IPS-NIHi7 (cell line): Measurements from ENCODE around the gene UBXN11.
"Not testable (repeated sequence)": the region's sequence is repeated elsewhere in the genome, so short reads cannot be mapped to it uniquely, and the experiment has no call there.

Experiments
- DNase-seq: peaks from one replicate; pipeline ENCODE4 v3.0.0; 2012; ENCODE audit warnings: mixed read lengths; ENCODE audit errors: extremely low spot score

UBXN11 gene

GRCh38 chr1:26337206-26337535 lies 30.7 kb upstream of the UBXN11 start:
- no peak for DNase-seq

DNA sequence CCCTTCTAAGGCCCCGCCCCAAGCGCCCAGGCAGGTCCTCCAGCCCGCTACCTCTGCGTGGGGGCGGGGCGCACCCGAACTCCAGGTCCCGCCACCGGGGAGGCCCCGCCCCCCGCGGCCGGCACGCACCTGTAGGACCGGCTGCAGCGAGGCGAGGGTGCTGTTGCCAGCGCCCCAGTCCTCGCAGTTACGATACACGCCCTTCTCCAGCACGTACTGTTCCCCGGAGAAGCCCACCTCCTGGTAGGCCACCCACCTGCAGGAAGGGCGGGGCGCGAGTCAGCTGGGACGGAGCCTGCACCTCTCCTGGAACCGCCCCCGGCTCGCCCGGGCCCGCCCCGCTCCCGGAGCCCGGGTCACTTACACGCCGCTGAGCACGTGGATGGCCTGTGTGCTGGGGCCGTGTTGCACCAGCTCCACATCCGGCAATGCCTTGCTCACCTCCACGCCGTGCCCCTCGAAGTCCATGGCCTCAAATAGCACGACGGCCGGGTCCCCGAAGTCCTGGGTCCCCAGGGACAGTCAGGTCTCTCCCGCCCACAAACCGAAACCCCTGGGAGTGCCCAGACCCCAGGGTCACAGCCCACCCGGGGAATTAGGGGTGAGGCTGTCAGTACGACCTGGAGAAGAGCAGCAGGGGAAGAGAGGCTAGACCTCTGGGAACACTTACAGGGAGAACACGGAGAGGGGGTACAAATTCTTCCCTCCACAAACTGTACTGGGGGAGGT lies 30.2 kb upstream of the UBXN11 start:
- peak; percentile 97 for DNase-seq

DNA sequence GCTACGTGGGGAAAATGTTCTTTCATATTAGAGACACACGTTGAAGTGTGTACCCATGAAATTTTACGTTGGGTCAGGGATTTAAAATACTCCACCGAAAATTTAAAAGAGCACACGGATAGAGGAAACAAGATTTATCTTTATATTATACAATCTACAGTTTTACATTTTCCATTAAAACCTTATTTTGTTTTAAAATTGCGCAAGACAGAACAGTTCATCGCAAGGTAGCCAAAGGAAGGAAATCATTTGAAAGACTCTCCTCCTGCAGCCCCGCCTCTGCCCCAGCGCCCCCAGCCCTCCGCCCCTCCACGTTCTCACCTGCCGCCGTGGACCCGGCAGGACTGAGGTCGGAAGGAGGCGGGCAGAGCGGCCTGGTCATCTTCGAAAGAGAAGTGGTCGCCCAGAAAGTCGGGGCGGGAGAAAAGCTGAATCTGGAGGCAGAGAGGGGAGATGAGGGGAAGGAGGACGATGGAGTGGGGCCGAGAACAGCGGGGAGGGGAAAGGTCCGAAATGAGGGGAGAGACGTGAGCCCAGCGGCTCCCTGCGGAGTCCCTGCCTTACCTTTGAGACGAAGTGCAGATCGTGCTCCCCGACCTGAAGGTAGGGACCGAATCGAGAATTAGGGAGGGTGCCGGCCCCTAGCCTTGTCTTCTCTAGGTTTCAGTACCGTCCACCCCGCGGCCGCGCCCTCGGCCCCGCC lies 29.5 kb upstream of the UBXN11 start:
- DNase-seq, result peak; percentile 46

- DNase-seq, result not testable (repeated sequence)
These were observed 26.9 kb upstream of the UBXN11 start for GRCh38 chr1:26333312-26333711.

- no peak for DNase-seq
These were observed 23.8 kb upstream of the UBXN11 start for GRCh38 chr1:26330276-26330675.

DNA sequence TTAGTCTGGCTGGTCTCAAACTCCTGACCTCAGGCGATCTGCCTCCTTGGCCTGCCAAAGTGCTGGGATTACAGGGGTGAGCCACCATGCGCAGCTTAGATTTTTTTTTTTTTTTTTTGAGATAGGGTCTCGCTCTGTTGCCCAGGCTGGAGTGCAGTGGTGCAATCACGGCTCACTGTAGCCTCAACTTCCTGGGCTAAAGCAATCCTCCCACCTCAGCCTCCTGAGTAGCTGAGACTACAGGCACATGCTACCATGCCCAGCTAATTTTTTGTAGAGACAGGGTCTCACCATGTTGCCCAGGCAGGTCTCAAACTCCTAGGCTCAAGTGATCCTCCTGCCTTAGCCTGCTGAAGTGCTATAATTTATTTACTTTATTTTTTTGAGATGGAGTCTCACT lies 22.9 kb upstream of the UBXN11 start:
- not testable (repeated sequence) for DNase-seq

GRCh38 chr1:26328597-26328996 lies 22.2 kb upstream of the UBXN11 start:
- DNase-seq, result no peak

GRCh38 chr1:26327956-26328362 lies 21.5 kb upstream of the UBXN11 start:
- no peak for DNase-seq

GRCh38 chr1:26324550-26324949 lies 18.1 kb upstream of the UBXN11 start:
- no peak for DNase-seq

- DNase-seq, result no peak
These were observed 16.9 kb upstream of the UBXN11 start for GRCh38 chr1:26323382-26323781.

DNA sequence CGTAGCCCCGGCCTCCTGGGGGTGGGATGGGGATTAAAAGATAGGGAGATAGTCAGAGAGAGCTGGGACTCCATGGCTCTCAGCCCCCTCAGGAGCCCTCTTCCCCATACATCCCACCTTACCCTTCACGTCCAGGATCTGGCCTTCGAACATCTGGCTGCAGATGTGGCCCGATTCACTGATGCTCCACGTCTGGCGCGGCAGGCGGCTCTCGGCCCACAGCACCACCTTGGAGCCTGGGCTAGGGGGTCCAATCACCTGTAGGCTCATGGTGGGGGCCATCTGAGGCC lies 15.6 kb upstream of the UBXN11 start:
- DNase-seq, result no peak

- DNase-seq, result peak; percentile 89
These were observed 15.0 kb upstream of the UBXN11 start for GRCh38 chr1:26321315-26322041.

DNA sequence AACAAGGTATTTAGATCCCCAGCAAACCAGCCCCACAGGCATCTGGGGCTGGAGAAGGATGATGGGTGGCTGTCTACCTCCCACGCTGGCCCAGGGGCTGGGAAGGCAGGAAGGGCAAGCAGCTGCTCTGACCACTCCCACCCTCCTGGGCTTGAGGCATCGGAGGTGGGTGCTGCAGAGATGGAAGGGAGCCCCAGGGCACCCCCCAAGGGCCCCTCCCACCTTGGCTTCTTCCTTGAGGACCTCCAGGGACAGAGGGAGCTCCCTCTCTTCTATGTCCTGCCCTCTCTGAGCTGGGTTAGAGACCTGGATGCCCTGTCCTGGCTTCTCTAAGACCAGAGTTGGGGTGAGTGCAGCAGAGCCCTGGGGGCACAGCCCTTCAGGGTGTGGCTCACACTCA lies 14.5 kb upstream of the UBXN11 start:
- DNase-seq, result no peak

DNA sequence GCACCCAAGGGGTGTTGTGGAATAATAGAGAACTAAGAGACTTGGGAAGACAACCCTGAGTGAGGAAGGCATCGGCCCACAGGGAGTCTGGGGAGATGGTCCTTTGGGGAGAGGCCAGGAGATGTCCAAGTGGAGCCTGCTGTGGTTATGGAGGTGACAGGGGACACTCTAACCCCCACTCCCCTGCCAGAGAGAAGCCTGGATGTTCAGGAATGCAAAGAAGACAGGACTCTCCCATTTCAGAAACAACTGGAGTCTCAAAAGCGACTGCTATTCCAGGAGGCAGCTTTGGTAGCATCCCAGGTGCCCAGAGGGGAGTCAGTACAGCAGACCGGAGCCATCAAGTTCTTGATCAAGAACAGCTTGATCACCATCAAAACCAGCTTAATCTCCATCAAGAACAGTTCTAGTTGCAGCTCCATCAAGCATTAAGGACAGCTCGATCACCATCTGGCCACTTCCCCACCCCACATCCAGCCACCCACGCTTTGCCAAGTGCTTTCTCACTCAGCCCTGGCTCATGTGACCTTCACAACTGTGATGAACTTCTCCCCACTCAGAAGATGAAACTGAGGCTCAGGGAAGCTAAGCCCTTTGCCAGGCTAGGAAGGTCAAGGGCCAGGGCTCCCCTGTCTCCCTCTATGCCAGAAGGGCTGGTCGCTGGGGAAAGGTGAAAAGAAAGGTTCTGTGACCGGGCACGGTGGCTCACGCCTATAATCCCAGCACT lies 12.1 kb upstream of the UBXN11 start:
- DNase-seq, result no peak

DNA sequence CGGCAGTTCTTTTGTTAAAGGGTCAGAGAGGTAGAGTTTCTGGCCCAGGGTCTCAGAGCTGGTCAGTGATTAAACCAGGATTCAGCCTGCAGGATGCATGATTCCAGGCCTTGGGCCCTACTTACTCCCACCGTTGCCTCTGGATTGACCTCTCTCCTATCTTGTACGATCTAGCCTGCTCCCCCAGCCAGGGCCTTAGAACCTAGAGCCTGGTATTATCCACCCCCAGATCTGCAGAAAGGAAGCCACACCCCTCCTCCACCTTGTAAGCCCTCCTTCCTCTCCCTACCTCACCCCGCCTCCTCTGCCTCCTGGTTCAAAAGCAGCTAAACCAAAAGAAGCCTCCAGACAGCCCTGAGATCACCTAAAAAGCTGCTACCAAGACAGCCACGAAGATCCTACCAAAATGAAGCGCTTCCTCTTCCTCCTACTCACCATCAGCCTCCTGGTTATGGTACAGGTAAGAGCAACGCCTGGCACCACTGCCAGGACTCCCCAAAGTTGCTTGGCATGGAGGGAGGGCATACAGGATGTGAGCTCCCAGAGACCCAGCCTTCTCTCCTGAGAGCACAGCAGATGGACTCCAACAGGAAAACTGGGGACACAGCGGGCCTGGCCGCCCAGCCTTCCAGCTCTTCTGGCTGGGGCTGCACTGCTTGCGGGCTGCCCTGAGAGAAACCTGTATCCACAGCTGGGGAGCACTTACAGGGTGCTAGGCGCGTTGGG lies 11.3 kb upstream of the UBXN11 start, which contains the start of gene CD52:
TSS of gene CD52 (plus strand) at position 347 of the 726 bp plus-strand sequence. CDS start at position 407, 60 bp downstream.
- peak; percentile 77 for DNase-seq

- no peak for DNase-seq
These were observed 10.7 kb upstream of the UBXN11 start for GRCh38 chr1:26317146-26317545.

- no peak for DNase-seq
These were observed 9.7 kb upstream of the UBXN11 start for GRCh38 chr1:26315874-26316850.

GRCh38 chr1:26314501-26314900 lies 8.1 kb upstream of the UBXN11 start:
- no peak for DNase-seq

- DNase-seq, result not testable (repeated sequence)
These were observed 1.8 kb upstream of the UBXN11 start for GRCh38 chr1:26307966-26308899.
